Measurements from ENCODE around the gene ATP6V0A1. TPM values are rescaled to one million over a fixed set of nuclear protein-coding genes. Genes with fewer than 3 reads are reported as not detected.
"Not testable (repeated sequence)": the region's sequence is repeated elsewhere in the genome, so short reads cannot be mapped to it uniquely, and the experiment has no call there.

The ATP6V0A1 gene
- total RNA-seq, 1 donor from 2014 or later = 90.5 TPM

DNA sequence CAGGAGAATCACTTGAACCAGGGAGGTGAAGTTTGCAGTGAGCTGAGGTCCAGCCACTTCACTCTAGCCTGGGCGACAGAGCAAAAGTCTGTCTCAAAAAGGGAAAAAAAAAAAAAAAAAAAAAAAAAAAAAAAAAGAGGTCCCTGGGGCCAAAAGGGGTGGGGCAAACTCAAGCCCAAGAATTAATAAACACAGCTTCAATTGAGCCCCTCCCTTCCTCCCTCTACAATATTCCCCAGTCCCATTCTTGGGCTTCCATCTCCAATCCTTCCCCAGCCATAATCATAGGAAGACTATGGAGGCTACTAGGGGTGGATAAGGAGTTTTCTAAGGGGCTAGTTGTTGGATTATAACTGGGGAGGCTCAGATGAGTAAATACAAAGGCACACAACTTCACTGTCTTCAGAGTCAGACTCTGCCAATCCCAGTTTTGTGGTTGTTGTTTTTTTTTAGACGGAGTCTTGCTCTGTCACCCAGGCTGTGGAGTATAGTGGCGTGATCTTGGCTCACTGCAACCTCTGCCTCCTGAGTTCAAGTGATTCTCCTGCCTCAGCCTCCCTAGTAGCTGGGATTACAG lies 45.1 kb upstream of the ATP6V0A1 start:
- Mint-ChIP-seq H3K36me3 (ENCODE audit: insufficient read depth) (no peaks in the 10 kb centered on the region), H3K9me3 (ENCODE audit: low read depth) (no peaks in the 10 kb centered on the region), H3K27me3 (peaks cover 11% of the 10 kb centered on the region), H3K4me3 (ENCODE audit: low read depth) (no peak overlapping the region), H3K27ac (no peak overlapping the region), H3K4me1 (ENCODE audit: low read depth) (no peaks in the 10 kb centered on the region)
- DNase-seq (ENCODE audit: low spot score, unreplicated experiment) = no peak
- TF ChIP-seq, protein P1, sequence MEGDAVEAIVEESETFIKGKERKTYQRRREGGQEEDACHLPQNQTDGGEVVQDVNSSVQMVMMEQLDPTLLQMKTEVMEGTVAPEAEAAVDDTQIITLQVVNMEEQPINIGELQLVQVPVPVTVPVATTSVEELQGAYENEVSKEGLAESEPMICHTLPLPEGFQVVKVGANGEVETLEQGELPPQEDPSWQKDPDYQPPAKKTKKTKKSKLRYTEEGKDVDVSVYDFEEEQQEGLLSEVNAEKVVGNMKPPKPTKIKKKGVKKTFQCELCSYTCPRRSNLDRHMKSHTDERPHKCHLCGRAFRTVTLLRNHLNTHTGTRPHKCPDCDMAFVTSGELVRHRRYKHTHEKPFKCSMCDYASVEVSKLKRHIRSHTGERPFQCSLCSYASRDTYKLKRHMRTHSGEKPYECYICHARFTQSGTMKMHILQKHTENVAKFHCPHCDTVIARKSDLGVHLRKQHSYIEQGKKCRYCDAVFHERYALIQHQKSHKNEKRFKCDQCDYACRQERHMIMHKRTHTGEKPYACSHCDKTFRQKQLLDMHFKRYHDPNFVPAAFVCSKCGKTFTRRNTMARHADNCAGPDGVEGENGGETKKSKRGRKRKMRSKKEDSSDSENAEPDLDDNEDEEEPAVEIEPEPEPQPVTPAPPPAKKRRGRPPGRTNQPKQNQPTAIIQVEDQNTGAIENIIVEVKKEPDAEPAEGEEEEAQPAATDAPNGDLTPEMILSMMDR (IDR thresholded peaks at IDR 0.05; ENCODE audit: unreplicated experiment) = no peak

DNA sequence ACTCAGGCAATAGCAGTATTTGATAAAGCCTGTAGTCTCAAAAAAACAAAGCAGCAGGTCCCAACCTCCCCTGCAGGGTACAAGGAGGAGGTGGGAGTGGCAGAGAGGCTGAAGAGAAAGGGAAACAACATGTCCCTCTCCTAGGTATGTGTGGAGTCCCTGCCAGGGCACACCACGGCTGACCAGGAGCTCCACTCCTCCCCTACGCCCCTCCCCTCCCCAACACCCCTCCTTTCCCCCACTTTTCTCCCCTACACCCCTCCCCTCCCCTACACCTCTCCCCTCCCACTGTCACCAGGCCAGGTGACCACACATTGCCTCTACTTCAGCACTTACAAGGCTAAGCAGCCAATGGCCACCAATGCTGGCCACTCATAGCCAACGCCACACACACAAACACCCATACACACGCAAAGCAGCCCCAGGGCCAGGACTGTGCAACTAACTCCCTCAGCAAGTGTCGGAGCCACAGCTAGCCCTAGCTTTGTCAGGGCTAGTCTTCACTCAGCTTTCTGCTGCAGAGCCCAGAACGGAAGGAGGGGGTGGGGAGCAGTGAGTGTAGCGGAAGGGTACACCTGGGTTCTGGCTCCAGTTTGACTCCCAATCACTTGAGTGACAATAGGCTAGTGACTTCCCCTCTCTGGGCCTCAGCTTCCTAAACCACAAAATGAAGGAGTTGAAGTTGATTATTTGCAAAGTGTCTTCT lies 43.8 kb upstream of the ATP6V0A1 start:
- H3K27me3 Mint-ChIP-seq = peaks cover 17% of the 10 kb centered on the region
- DNase-seq (ENCODE audit: low spot score, unreplicated experiment) = no peak
- no peaks in the 10 kb centered on the region for H3K9me3 Mint-ChIP-seq (ENCODE audit: low read depth)
- no peak overlapping the region for H3K27ac Mint-ChIP-seq
- H3K4me3 Mint-ChIP-seq (ENCODE audit: low read depth) = no peak overlapping the region
- H3K4me1 Mint-ChIP-seq (ENCODE audit: low read depth) = no peaks in the 10 kb centered on the region
- TF ChIP-seq, protein P1 (IDR thresholded peaks at IDR 0.05; ENCODE audit: unreplicated experiment) = no peak
- no peaks in the 10 kb centered on the region for H3K36me3 Mint-ChIP-seq (ENCODE audit: insufficient read depth)

DNA sequence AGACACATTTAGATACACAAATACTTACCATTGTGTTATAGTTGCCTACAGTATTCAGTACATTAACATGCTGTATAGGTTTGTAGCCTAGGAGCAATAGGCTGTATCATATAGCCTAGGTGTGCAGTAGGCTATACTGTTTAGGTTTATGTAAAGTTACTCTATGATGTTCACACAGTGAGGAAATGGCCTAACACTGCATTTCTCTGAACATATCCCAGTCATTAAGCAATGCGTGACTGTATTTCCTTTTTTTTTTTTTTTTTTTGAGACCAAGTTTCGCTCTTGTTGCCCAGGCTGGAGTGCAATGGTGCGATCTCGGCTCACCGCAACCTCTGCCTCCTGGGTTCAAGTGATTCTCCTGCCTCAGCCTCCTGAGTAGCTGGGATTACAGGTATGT lies 40.7 kb upstream of the ATP6V0A1 start:
- H3K27me3 Mint-ChIP-seq = peaks cover 44% of the 10 kb centered on the region
- not testable (repeated sequence) for H3K4me3 Mint-ChIP-seq (ENCODE audit: low read depth); DNase-seq (ENCODE audit: low spot score, unreplicated experiment); H3K4me1 Mint-ChIP-seq (ENCODE audit: low read depth); H3K36me3 Mint-ChIP-seq (ENCODE audit: insufficient read depth); H3K9me3 Mint-ChIP-seq (ENCODE audit: low read depth); H3K27ac Mint-ChIP-seq

DNA sequence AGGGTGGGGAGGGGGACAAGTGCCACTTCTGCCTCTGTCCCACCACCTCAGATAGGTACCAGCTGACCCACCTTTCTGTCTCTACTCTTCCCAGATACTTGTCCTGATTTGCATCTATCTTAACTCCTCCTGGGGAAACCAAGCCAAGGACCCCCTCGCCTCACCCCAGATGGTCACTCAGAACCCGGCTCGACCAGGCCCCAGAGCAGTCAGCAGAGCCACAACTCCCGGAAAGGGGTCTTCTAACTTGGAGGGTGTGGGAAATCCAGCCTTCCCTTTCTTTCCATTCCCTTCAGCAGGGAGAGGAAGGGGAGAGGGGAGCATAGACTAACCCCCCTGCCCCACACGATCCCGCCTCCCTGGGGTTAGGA lies 37.6 kb upstream of the ATP6V0A1 start:
- Mint-ChIP-seq H3K9me3 (ENCODE audit: low read depth) (no peaks in the 10 kb centered on the region), H3K27ac (no peak overlapping the region), H3K36me3 (ENCODE audit: insufficient read depth) (no peaks in the 10 kb centered on the region), H3K4me3 (ENCODE audit: low read depth) (no peak overlapping the region), H3K4me1 (ENCODE audit: low read depth) (peaks cover 7% of the 10 kb centered on the region), H3K27me3 (peaks cover 61% of the 10 kb centered on the region)
- TF ChIP-seq, protein P1 (IDR thresholded peaks at IDR 0.05; ENCODE audit: unreplicated experiment) = no peak
- DNase-seq (ENCODE audit: low spot score, unreplicated experiment) = no peak

DNA sequence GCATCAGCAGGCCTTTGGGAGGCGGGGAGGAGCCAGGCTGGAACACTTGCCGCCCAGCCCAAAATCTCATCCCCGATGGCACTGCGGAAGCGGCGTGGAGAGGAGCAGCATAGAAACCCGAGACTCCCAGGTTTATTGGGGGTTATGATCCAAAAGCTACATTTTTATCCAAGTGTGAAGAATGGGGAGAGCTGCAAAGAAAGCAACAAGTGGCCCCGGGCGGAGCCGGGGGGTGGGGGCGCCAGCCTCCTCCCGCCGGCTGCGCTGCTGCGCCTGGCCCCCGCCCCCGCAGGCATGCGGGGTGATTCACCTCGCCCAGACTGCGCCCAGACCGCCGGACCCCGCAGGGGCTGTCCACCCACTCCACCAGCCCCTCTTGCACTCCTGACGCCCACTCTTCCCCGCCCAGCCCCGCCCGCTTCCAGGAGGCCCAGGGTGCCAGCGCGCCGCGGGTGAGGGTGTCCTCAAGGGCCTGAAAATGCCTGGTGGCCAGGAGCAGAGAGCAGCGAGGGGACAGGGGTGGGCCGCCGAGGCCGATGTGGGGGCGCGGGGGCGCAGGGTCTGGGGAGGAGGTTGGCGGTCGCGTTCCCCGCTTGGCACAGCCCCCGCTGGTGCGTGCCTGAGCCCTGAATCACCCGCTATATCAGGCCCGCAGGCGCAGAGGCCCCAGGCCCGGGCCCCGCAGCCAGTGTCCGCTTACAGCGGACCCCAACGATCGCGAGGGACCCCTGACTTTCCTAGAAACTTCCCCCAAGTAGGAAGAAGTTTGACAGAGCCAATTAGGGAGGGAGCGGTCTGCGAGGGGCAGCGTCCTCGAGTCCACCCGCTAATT lies 37.0 kb upstream of the ATP6V0A1 start:
- H3K4me3 Mint-ChIP-seq (ENCODE audit: low read depth) = peak overlapping the region; percentile 45
- DNase-seq (ENCODE audit: low spot score, unreplicated experiment) = no peak
- peaks cover 61% of the 10 kb centered on the region for H3K27me3 Mint-ChIP-seq
- TF ChIP-seq, protein P1 (IDR thresholded peaks at IDR 0.05; ENCODE audit: unreplicated experiment) = no peak
- H3K36me3 Mint-ChIP-seq (ENCODE audit: insufficient read depth) = no peaks in the 10 kb centered on the region
- no peak overlapping the region for H3K27ac Mint-ChIP-seq
- peaks cover 7% of the 10 kb centered on the region for H3K4me1 Mint-ChIP-seq (ENCODE audit: low read depth)
- no peaks in the 10 kb centered on the region for H3K9me3 Mint-ChIP-seq (ENCODE audit: low read depth)
